GM12874 (cell line): ENCODE results near the gene MLLT1.

Experiments
- TF ChIP-seq, protein P1 (sequence below): IDR thresholded peaks from 2 replicates; pipeline ENCODE4 v1.5.1; 2011; ENCODE audit warnings: low read depth, mild to moderate bottlenecking, control low read depth, low read length, moderate library complexity; ENCODE audit not compliant: insufficient read depth

MLLT1 gene

GRCh38 chr19:6172074-6172863, 107.5 kb downstream of the MLLT1 start:
- TF ChIP-seq, protein P1, sequence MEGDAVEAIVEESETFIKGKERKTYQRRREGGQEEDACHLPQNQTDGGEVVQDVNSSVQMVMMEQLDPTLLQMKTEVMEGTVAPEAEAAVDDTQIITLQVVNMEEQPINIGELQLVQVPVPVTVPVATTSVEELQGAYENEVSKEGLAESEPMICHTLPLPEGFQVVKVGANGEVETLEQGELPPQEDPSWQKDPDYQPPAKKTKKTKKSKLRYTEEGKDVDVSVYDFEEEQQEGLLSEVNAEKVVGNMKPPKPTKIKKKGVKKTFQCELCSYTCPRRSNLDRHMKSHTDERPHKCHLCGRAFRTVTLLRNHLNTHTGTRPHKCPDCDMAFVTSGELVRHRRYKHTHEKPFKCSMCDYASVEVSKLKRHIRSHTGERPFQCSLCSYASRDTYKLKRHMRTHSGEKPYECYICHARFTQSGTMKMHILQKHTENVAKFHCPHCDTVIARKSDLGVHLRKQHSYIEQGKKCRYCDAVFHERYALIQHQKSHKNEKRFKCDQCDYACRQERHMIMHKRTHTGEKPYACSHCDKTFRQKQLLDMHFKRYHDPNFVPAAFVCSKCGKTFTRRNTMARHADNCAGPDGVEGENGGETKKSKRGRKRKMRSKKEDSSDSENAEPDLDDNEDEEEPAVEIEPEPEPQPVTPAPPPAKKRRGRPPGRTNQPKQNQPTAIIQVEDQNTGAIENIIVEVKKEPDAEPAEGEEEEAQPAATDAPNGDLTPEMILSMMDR, result no peak

GRCh38 chr19:6167115-6167514, 112.7 kb downstream of the MLLT1 start:
- TF ChIP-seq, protein P1, result no peak

DNA sequence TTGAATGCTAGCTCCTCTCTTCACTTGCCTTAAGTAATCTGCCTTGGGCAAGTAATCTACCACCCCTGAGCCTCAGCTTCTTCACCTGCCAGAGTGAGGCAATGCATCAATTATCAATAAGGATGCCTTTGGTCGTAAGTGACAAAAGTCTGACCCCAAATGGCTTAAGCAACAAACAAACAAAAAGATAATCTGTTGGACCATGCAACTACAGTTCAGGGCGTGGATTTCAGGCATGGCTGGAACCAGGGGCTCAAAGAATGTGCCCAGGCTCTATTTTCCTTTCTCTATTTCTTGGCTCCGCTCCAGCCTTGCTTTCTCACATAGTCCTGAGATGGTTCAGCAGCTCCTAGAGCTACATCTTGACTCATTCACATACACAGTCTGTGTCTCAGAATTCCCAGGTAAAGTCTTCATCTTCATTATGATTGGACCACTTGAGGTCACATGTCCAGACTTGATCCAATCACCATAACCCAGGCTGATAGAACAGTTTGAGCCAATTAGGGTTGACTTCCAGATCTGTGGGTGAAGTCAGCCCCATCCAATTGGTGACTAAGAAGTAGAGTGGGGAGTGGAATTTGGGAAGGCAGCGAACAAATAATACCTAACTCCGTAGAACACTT, 114.8 kb downstream of the MLLT1 start:
- TF ChIP-seq, protein P1, result no peak

- TF ChIP-seq, protein P1, result no peak
Observed at GRCh38 chr19:6161271-6161850, 118.4 kb downstream of the MLLT1 start.
